ENCODE results near the gene HSCB.

DNA sequence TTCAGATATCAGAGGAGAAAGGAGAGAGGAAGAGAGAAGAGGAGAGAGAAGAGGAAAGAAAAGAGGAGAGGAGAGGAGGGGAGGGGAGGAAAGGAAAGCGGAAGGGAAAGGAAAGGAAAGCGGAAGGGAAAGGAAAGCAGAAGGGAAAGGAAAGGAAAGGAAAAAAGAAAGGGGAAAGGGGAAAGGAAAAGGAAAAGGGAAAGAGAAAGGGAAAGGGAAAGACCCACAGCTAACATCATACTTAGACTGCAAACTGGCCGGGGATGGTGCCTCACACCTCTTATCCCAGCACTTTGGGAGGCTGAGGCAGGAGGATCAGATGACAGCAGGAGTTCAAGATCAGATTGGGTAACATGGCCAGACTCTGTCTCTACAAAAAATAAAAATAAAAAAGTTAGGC is 11.7 kb upstream of the HSCB start:
- no peak for TF ChIP-seq CTCF (IDR thresholded peaks at IDR 0.05 in 2 of 3, conservative IDR thresholded peaks at IDR 0.05 in 1 of 3; ENCODE audit: insufficient read depth in 2 of 3, low read depth in 1 of 3, low read length in 3 of 3)
- TF ChIP-seq CEBPB (tag; IDR thresholded peaks at IDR 0.05), result no peak
- no peak for TF ChIP-seq POLR2A (conservative IDR thresholded peaks at IDR 0.05)
- TF ChIP-seq, protein P1, sequence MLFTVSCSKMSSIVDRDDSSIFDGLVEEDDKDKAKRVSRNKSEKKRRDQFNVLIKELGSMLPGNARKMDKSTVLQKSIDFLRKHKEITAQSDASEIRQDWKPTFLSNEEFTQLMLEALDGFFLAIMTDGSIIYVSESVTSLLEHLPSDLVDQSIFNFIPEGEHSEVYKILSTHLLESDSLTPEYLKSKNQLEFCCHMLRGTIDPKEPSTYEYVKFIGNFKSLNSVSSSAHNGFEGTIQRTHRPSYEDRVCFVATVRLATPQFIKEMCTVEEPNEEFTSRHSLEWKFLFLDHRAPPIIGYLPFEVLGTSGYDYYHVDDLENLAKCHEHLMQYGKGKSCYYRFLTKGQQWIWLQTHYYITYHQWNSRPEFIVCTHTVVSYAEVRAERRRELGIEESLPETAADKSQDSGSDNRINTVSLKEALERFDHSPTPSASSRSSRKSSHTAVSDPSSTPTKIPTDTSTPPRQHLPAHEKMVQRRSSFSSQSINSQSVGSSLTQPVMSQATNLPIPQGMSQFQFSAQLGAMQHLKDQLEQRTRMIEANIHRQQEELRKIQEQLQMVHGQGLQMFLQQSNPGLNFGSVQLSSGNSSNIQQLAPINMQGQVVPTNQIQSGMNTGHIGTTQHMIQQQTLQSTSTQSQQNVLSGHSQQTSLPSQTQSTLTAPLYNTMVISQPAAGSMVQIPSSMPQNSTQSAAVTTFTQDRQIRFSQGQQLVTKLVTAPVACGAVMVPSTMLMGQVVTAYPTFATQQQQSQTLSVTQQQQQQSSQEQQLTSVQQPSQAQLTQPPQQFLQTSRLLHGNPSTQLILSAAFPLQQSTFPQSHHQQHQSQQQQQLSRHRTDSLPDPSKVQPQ (CRISPR knock-in tag; IDR thresholded peaks at IDR 0.05; ENCODE audit: borderline replicate concordance), result no peak
- TF ChIP-seq SETDB1 (IDR thresholded peaks at IDR 0.05; ENCODE audit: low read length), result no peak
- TF ChIP-seq DDX20 (tag; IDR thresholded peaks at IDR 0.05; ENCODE audit: low read depth), result no peak
- TF ChIP-seq TAF1 (IDR thresholded peaks at IDR 0.05; ENCODE audit: control insufficient read depth, extremely low read depth, insufficient read depth, low read length, severe bottlenecking), result no peak
- TF ChIP-seq ZNF589 (CRISPR knock-in tag; IDR thresholded peaks at IDR 0.05; ENCODE audit: low read depth), result no peak
- TF ChIP-seq, protein P2, sequence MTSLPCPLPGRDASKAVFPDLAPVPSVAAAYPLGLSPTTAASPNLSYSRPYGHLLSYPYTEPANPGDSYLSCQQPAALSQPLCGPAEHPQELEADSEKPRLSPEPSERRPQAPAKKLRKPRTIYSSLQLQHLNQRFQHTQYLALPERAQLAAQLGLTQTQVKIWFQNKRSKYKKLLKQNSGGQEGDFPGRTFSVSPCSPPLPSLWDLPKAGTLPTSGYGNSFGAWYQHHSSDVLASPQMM (CRISPR knock-in tag; IDR thresholded peaks at IDR 0.05), result no peak
- TF ChIP-seq BRF1 (IDR thresholded peaks at IDR 0.05; ENCODE audit: borderline replicate concordance, extremely low read depth, insufficient read length), result no peak

All from K562 (cell line).